Stimulated activated CD4-positive, alpha-beta T cell treated with anti-CD3 and anti-CD28 coated beads, Interleukin-4, amount 100 ng/mL, for 24 hours (primary cell): ENCODE data around the gene ADGRL2.
"Not testable (repeated sequence)": the region's sequence is repeated elsewhere in the genome, so short reads cannot be mapped to it uniquely, and the experiment has no call there.

Experiments used
- DNase-seq: peaks from one replicate; pipeline ENCODE4 v3.0.0-alpha.2; 2020

The ADGRL2 gene

DNA sequence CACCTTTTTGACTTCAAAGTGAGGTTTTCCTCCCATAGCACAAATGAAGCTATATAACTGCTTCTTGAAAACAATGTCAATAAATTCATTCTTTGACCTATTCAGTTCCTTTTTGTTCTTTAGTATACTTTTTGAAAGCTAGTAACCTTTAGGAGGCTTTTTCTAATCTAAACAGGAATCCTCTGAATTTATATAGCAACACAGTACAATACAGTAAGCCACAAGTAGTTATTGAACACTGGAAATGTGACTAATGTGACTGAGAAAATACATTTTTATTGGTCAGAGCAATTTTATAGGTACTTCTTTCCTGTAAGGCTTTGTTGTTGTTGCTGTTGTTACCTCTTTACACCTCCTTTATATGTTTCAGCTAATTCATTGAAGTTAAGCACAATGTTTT, 49.8 kb downstream of the ADGRL2 start:
- DNase-seq = no peak

DNA sequence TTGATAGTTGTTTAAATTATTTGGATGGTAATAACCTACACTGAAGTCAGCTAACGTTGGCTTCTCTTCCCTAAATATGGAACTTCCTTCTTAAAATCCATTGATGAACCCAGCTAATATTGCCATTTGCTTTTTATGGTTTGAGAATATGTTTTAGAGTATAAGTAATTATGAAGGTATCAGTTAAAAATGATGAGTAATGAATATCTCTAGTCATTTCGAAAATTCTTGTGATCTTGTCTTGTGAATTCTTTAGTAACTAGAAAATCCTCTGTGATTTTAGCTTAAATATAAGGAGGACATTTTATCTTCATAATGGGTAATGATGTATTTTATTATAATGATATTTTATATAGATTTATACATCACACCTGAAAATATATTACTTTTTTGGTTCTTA, 50.5 kb downstream of the ADGRL2 start:
- DNase-seq = no peak

DNA sequence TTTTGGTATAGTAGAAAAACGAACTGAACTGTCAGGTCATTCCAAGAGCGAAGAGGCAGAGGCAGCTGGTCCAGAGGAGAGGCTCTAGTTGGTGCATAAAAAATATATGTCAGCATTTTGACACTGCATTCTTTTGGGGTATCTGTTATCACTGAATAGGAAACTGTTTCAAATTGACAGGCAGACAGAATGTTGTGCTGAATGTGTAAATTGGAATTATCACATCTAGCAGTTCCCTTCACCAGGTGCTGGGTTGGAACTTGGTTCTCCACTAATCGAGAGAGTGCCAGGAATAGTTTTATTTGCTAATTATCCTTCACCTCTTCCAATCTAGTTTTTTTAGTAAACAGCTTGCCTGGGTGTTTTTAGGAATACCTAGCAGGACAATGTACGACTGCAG, 52.2 kb downstream of the ADGRL2 start:
- no peak for DNase-seq

DNA sequence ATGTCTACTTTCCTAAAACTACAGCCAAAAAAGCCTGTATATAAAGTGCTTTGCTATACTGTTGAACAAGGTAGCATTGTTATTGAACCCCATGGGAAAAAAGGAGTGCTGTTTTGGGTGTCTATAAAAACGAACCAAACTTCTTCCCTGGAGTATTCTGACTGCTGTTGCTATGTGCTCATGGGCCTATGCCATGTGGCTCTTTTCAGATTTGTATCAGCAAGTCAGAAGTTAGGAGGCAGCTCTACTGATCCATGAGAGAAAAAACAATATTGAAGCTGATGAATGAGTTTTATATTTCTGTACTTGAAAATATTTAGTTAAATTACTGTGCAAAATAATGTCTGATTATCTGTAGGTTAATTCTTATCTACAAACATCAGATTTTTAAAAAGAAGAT, 66.5 kb downstream of the ADGRL2 start:
- no peak for DNase-seq

DNA sequence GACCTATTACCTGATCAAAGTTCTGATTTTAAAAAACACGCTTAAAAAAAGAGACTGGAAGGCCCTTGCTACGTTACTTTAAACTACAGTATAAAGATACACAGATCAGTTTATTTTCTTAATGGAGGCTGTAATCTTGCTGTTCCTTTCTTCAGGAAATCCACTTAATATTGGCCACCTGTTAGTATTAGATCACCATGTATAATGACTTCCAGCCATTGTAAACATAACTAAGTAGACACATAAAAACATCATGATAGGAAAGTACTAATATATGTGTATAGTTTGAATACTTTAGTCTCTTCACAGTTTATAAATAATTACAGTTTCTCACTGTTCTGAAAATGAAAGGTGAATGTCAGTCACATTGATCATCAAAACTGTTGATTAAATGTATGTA, 68.6 kb downstream of the ADGRL2 start:
- DNase-seq = no peak

DNA sequence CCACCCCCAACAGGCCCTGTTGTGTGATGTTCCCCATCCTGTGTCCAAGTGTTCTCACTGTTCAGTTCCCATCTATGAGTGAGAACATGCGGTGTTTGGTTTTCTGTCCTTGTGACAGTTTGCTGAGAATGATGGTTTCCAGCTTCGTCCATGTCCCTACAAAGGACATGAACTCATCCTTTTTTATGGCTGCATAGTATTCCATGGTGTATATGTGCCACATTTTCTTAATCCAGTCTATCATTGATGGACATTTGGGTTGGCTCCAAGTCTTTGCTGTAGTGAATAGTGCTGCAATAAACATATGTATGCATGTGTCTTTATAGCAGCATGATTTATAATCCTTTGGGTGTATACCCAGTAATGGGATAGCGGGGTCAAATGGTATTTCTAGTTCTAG, 70.4 kb downstream of the ADGRL2 start:
- DNase-seq = not testable (repeated sequence)

DNA sequence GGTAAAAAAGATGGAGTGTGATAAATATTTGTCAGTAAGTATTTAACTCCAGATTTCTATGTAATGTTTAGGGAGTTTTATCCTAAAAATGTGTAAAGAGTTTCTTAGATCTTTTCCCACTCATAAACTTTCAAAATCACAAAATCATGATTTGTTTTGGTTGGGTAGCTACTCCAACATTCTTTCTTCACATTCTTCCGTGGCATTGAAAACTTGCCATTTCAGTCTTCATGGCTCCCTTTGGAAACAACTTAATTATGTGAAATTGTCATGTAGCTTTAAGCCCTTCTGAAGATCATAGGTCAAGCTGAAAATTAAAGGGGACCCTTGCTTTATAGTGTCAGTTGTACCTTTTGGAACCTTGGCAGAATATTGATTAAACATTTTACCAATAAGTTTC, 73.2 kb downstream of the ADGRL2 start:
- no peak for DNase-seq

DNA sequence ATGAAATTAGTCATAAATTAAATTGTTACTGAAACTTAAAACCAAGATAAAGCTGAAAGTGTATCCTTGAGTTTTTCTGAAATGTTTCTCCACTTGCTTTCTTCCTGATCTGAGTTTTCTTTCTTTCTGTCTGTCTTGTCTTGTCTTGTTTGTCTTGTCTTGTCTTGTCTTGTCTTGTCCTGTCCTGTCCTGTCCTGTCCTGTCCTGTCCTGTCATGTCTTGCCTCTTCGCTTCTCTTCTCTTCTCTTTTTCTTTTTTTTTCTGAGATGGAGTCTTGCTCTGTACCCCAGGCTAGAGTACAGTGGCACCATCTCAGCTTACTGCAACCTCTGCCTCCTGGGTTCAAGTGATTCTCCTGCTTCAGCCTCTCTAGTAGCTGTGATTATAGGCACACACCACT, 73.7 kb downstream of the ADGRL2 start:
- no peak for DNase-seq

DNA sequence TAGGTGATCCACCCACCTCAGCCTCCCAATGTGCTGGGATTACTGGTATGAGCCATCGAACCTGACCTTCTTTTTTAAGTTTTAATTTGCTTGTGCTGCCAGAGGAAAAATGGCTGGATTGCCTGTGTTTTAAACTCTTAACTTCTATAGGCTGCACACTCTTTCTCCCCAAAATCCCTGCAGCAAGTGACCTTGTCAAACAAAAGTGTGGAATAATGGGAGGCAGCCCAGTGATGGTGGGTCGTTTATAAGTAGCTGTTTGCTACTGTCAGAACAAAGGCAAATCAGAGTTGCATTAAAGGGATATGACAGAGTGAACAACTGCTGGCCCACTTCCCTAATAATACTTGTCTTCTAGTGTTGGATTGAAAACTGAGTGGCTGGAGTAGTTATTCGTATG, 74.2 kb downstream of the ADGRL2 start:
- no peak for DNase-seq

DNA sequence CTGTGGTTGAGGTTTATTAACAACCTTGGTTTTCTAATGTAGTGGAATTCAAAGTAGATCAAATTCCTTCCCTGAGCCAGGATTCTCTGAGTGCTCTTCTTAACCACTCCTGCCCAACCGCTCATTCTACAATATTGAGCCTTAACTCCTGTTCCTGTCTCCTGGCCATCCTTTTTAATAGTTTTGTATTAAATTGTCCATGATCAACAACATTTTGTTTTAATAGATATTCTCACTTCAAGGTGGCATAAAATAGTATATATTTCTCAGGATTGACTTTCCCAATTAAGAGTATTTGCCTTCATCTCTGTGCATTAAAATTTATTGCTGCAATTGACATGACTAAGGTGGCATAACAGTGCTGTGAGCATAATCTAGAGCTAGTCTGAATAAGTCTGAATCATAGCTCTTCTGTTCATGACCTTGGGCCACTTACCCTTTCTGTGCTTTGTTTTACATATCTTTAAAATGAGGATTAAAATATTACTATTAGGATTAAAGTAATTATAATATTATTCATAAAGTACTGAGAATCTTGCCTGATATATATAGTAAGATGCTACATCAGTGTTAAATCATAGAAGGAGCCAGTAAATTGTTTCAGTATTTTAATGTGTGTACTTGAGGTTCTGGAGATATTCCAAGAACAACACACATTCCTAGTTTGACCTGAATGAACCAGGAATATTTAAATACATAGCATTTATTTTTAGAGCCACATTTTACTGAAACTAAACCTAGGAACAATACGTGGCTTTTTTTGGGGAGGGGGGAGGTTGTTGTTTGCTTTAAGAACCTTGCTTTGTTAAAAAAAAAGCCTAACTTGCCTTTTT, 76.4 kb downstream of the ADGRL2 start:
- no peak for DNase-seq

DNA sequence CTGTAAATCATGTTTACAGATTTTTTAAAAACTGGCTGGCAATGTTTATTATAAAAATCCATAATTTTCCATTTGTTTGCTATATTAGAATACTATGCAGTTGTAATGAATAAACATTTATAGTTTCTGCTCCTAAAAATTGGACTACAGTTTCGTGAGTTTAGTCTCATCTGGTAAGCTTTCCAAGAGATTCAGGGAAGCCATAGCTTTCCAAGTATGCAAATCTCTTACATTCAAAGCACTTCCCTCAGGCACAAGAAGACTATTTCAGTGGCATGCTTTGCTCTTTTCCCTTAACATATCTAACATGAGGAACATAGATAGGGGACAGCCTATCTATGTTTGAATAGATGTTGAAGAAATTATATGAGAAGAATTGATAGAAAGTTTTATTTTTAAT, 77.2 kb downstream of the ADGRL2 start:
- DNase-seq = no peak

DNA sequence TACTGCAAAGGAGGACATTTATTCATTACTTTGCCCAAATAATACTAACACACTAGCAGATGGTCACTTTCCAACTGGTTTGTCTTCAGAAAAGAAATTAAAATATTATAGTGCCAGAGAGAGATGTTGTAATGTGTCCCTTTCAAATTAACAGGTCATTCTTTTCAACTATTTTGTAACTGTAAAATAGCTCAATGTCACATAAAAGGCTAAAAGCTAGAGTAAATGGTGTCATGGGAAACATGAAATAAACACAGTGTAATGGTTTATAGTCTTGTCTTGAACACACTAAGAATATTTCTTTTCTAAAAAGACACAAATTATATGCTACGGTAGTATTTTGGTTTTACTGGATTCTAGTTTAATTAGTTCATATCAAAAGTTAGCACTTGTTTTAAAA, 77.8 kb downstream of the ADGRL2 start:
- no peak for DNase-seq

DNA sequence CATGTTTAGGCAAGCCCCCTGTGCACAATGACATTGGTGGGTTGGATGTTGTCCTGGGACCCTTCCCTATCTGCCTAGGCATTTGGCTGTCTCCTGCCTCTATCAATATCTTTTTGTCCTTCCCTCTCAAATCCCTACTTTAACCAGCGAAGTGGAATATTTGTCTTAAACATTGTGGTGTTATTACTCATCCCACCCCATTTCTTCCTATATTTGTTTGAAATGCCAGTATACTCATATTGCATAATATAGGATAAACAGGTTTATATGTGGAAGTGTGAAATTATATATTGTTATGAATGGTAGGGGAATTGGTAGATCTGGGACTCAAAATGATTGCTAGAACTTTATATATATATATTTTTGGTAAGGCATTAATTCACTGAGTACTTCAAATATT, 80.0 kb downstream of the ADGRL2 start:
- DNase-seq = no peak

DNA sequence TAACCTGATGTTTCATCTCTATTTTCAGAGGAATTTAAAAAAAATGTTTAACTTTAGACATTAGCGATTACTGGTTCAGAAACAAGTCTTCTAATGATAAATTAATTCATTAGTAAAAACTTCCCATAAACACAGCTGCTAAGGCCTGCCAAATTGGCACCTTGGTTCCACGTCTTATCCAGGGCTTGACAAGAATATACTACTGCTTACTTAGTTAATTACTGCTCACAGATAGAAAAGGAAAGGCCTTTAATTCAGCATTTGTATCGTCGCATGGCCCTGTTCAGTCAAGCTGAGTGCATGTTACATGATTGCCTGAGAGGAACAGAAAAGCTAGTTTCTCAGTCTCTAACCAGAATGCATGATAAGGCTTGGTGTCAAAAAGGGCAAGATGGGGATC, 84.6 kb downstream of the ADGRL2 start:
- DNase-seq = no peak

DNA sequence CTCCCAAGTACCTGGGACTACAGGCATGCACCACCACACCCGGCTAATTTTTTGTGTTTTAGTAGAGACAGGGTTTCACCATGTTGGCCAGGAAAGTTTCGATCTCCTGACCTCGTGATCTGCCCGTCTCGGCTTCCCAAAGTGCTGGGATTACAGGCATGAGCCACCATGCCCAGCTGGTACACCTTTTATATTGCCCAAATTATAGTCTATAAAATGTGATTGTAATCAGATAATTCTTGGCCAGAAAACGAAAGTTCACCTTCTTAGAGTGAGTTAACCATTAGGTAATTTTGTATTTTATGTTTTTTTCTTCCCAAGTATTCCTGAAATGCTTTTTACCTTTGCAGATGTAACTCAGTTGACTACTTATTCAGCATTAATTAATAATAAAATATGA, 85.6 kb downstream of the ADGRL2 start:
- DNase-seq = not testable (repeated sequence)

DNA sequence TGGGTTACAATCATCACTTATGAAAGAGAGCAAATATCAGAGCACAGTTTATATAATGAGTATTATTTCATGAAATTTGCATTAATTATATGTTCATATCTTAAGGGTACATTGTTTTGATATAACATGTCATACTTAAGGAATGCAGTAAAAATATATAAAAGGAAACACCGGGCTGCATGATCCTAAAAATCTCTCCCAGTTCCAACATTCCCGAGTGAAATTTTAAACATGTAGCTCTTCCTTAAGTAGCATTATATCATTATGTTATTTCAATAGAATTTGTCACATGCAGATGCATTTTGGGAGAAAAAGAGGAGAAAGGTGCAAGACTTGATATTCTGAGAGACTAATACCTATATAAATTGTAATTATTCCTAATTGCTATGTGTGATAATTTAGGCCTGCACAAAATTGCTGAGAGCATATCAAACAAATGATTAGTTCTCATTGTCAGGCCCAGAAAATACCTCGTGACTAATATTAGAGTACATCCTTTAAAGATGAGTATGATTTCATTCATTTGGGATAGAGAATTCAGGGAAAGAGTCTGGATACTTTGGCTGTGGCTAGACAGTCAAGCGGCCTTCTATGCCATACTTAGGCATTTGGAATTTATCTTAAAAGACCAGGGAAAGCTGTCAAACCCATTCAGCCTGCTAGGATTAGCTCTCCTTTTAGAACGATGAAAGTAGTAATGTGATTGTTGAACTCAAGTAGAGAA, 86.8 kb downstream of the ADGRL2 start:
- DNase-seq = no peak

DNA sequence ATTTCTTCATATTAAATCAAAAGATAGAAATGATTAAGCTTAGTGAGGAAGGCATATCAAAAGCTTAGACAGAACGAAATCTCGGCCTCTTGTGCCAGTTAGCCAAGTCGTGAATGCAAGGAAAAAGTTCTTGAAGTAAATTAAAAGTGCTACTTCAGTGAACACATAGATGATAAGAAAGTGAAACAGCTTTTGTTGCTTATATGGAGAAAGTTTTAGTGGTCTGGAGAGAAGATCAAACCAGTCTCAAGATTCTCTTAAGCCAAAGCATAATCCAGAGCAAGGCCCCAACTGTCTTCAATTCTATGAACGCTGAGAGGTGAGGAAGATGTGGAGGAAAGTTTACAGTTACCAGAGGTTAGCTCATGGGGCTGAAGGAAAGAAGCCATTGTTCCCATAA, 88.4 kb downstream of the ADGRL2 start:
- no peak for DNase-seq

DNA sequence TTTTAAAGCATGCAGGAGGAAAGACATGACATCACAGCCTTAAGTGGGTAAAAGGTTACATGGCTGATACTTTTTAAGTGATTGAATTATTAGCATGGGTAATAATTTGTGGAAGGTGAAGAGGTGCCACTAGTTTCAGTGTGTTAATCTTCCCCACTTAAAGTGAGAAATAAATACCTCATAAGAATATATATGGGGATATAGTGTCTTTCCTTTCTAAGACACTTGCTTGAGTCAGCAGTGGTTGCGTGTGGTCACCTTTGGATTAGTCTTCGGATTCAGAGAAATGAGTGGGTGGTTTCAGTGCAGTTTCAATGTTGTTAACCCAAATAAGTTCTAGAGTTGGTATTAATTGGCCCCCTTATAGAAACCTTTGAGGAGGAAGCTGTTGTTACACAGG, 94.1 kb downstream of the ADGRL2 start:
- DNase-seq = no peak

DNA sequence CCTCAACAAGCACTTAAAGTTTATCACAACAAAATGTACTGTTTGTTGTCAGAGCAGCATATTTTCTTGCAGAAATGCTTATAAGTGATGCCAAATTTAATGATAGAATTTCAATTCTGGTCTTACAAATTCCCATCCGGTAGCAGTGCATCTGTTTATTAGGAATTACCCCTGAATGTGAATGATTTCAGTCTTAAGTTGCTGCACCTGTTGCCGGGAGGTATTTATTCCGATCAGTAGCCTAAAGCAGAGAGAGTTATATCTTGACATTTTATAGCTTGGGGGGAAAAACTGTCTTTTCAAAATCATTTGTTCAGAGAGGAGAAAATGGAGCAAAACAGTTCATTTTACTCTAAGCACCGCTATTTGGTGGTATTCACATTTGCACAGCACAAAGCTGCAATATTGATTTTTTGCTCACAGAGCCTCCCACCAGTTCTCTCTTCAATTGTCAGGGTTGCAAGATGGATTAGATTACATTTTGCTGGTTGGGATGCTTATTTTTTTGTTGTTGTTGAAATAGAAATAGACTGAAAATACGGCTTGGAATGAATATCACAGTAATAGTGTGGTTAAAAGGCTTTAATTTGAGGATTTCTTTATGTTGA, 98.6 kb downstream of the ADGRL2 start:
- DNase-seq = no peak

DNA sequence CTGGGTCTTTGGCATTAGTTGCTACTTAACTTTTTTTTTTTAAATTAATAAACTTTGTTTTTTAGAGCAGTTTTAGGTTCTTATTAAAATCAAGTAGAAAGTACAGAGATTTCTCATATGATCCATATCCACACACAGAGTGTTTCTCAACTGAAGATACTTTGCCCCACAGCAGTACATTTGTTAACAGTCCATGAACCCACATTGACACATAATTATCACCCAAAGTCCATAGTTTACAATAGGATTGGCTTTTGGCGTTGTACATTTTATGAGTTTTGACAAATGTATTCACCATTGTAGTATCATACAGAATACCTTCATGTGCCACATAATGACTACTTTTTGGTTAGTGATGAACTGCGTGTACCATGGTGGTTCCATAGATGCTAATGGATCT, 106.8 kb downstream of the ADGRL2 start:
- no peak for DNase-seq

DNA sequence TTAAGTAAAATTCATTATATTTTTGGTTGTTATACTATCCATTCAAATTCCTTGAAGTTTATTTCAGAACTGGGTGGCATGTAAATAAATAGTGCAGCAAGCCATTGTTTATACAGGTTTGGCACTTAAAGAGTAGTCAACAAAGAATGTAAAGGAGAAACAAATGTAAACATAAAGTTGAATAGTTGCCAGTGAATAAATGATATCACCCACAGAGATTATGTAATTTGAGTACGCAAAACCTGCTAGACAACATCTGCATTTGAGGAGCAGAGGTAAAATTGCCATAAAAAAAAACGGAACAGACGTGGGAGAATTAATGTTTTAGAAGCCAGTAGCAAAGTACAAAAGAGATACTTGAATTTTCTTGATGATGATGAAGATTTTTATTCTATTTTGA, 111.6 kb downstream of the ADGRL2 start:
- DNase-seq = no peak

DNA sequence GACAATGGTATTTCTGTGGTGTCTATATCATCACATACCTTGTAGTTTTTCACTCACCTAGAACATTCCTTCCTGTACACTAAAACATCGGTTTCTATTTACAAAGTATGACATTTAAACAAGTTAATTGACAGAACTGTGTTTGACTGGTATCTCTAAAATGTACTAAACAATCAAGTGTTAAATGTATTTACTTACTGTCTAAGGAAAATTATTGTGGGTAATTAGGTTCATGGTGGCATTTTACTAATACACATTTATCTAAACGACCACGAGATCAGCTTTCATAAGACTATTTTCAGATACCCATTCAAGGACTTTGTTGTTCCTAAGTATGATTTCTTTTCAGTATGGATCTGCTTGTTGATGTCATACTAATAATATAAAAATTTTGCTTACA, 115.2 kb downstream of the ADGRL2 start:
- no peak for DNase-seq

DNA sequence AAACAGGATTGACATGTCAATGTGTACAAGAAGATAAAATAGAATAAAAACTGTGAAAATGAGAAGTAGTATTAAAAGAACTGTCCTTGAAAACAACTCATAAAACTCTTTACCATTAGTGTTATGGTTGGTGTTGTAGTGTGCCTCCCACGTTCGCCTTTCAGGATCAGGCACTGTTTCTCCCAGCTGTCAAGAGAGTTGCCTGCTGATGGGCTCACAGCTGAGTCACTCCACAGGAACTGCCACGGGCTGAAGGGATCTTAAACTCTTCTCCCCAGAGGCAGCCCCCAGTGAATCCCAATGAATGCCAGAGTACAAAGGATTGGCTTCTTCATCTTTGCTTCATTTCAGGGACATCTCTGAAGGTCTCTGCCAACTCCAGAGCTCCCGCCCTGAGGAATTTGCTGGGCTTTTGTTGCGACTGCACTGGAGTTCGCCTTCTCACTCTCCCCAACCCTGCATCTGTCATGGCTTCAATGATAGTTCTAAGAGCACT, 119.6 kb downstream of the ADGRL2 start:
- DNase-seq = no peak

DNA sequence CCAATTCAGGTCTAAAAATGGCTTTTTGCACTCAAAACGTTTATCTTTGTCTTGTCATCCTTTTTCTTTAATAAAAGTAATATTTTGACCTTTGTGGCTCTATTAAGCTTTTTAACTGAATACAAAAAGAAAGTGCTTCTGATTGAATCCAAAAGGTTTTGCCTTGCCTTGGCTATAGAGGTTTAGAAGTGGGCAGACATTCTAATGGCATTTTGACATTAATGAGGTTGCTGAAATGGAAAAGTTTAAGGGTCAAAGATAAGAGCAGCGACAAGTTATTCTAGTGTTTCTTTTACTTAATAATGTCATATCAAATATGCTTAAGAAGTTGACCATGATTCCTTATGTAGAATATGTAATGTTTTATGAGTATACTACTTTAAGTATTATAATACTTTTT, 120.2 kb downstream of the ADGRL2 start:
- DNase-seq = no peak
